Sigmoid colon (tissue), 4 donors: ENCODE data around the gene LIAS.

ENCODE experiments used
- CTCF ChIP-seq, 4 experiments: fragments of 450-650 bp in 3 of 4; fragments of 200-600 bp in 1 of 4; IDR thresholded peaks; one replicate each; pipeline ENCODE4 v1.5.1; 2016 to 2019; ENCODE audit warnings: antibody characterized with exemption in 4 of 4, mild to moderate bottlenecking in 3 of 4, moderate library complexity in 2 of 4
- EP300 ChIP-seq, 4 donors: sonication (generic); formaldehyde crosslinking; IDR thresholded peaks; one replicate each; pipeline ENCODE4 v1.6.1; 2017; ENCODE audit warnings: antibody characterized with exemption in 4 of 4
- POLR2A ChIP-seq, 2 donors: fragments of 450-650 bp; IDR thresholded peaks; one replicate each; pipeline ENCODE4 v1.6.1; 2016; ENCODE audit warnings: antibody characterized with exemption in 2 of 2, mild to moderate bottlenecking in 2 of 2, moderate library complexity in 2 of 2
- POLR2AphosphoS5 ChIP-seq, 4 donors: sonication (generic); formaldehyde crosslinking; IDR thresholded peaks; one replicate each; pipeline ENCODE4 v1.6.1; 2017; ENCODE audit warnings: antibody characterized with exemption in 4 of 4

- TF ChIP-seq CTCF (IDR thresholded peaks at IDR 0.05) (no peak), POLR2A (IDR thresholded peaks at IDR 0.05) (no peak), POLR2AphosphoS5 (IDR thresholded peaks at IDR 0.05) (no peak), EP300 (IDR thresholded peaks at IDR 0.05) (no peak)
Observed at GRCh38 chr4:39484582-39485272, 25.9 kb downstream of the LIAS start.
